ENCODE results near the gene WHAMM.

Gene WHAMM

GRCh38 chr15:82846621-82847020 lies 37.2 kb downstream of the WHAMM start:
- no peaks in the 10 kb centered on the region for H3K9me3 ChIP-seq (ENCODE audit: insufficient read depth, low read depth, low read length)
- no peaks in the 10 kb centered on the region for H3K4me1 ChIP-seq (ENCODE audit: insufficient read depth, low read length)

GRCh38 chr15:82847703-82848102 lies 38.3 kb downstream of the WHAMM start:
- Histone ChIP-seq H3K27me3 (ENCODE audit: insufficient read depth, low read length) (no peaks in the 10 kb centered on the region), H3K27ac (ENCODE audit: low read length) (no peak overlapping the region)

More at GRCh38 chr15:82846621-82847020, 37.2 kb downstream of the WHAMM start:
- Histone ChIP-seq H3K27me3 (ENCODE audit: insufficient read depth, low read length) (no peaks in the 10 kb centered on the region), H3K36me3 (ENCODE audit: insufficient read depth, low read depth, low read length) (no peaks in the 10 kb centered on the region), H3K9ac (ENCODE audit: low read depth, low read length) (no peak overlapping the region), H3K27ac (ENCODE audit: low read length) (no peak overlapping the region), H3K4me3 (ENCODE audit: low read length) (no peak overlapping the region)

DNA sequence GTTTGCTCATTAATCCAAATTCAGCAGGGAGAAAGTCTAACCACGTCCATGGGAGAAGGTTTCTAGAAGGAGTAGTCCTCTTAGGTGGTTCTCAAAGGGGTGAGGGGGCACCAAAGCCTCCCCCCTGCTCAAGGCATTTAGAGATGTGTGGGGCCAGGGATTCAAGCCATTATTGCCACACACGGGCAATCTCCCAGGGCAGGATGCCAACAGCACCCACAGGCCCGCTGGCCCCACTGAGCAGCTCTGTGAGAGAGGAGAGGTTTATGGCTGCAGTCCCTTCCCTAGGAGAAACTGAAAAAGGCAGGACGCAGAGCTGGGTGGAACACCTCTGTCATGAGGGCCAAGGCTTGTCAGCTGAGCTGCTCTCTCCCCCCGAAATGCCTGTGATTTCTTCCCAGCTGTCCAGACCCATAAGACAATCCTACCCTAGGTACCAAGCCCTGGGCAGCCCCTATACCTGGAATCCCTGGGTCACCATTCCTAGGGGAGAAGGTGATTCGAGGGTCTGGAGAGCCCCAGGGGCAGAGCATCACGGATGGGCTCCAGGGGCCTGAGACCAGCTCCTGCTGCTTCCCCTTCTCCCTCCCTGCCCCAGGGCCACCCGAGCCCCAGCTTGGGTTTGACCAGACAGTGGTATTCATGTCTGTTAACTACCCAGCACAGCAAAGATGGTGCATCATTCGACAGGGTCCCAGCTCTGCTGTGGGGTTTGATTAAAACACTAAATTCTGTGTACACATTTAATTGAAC lies 39.0 kb downstream of the WHAMM start:
- H3K4me1 ChIP-seq (ENCODE audit: insufficient read depth, low read length), result no peaks in the 10 kb centered on the region
- no peak overlapping the region for H3K9ac ChIP-seq (ENCODE audit: low read depth, low read length)
- H3K27me3 ChIP-seq (ENCODE audit: insufficient read depth, low read length), result no peaks in the 10 kb centered on the region
- no peak overlapping the region for H3K4me3 ChIP-seq (ENCODE audit: low read length)
- H3K36me3 ChIP-seq (ENCODE audit: insufficient read depth, low read depth, low read length), result no peaks in the 10 kb centered on the region
- no peaks in the 10 kb centered on the region for H3K9me3 ChIP-seq (ENCODE audit: insufficient read depth, low read depth, low read length)
- H3K27ac ChIP-seq (ENCODE audit: low read length), result no peak overlapping the region

More at GRCh38 chr15:82847703-82848102, 38.3 kb downstream of the WHAMM start:
- Histone ChIP-seq H3K9ac (ENCODE audit: low read depth, low read length) (no peak overlapping the region), H3K4me1 (ENCODE audit: insufficient read depth, low read length) (no peaks in the 10 kb centered on the region), H3K4me3 (ENCODE audit: low read length) (no peak overlapping the region), H3K36me3 (ENCODE audit: insufficient read depth, low read depth, low read length) (no peaks in the 10 kb centered on the region), H3K9me3 (ENCODE audit: insufficient read depth, low read depth, low read length) (no peaks in the 10 kb centered on the region)

DNA sequence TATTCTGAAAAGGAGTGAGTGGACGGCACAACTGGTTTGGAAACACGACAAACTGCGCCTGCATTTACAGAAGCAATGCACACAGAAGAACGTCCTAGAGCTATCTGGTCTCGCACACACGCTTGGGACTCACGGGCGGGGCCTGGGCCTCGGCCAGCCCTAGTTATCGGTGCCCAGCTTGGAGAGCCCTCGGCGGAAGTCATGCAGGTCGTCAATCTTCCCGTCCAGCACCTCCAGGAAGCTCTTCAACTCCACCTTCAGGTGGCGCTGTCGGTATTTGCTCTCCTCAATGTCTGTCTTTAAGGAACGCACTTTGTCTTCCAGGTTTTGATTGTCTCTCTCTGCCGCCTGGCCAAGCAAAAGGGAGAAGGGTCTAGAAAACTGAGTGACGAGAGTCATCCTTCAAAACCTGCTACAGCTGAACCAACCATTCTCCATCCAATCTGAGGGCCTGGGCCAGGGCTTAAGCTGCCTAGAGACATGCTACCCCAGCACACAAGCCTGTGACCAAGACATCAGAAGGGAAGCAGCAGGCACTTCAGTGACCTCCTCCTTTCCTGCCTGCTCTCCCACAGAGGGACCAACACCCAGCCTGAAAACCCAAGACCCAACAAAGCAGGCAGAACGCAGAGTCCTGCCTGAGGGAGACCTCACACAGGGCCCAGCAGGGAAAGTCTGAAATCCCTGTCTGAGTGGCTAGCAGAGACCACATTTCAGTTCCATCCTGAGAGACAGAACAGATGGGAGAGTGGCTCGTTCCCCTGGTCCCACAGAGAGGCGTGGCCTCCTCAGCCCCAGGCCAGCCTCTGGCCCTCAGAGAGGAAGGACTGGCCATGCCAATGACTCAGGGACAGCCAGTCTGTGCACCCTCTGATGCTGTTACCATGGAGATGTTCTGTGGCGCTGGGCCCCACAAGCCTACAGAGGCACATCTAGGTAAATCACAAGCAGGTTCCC lies 40.4 kb downstream of the WHAMM start:
- Histone ChIP-seq H3K9ac (ENCODE audit: low read depth, low read length) (peak overlapping the region; percentile 44; the same call in 1 of the 2 replicates), H3K27me3 (ENCODE audit: insufficient read depth, low read length) (no peaks in the 10 kb centered on the region), H3K4me3 (ENCODE audit: low read length) (peak overlapping the region; percentile 16; the same call in 1 of the 2 replicates), H3K36me3 (ENCODE audit: insufficient read depth, low read depth, low read length) (no peaks in the 10 kb centered on the region), H3K9me3 (ENCODE audit: insufficient read depth, low read depth, low read length) (no peaks in the 10 kb centered on the region), H3K4me1 (ENCODE audit: insufficient read depth, low read length) (no peaks in the 10 kb centered on the region), H3K27ac (ENCODE audit: low read length) (no peak overlapping the region)

GRCh38 chr15:82850731-82851130 lies 41.3 kb downstream of the WHAMM start:
- H3K4me3 ChIP-seq (ENCODE audit: low read length), result no peak overlapping the region
- H3K4me1 ChIP-seq (ENCODE audit: insufficient read depth, low read length), result no peaks in the 10 kb centered on the region
- H3K36me3 ChIP-seq (ENCODE audit: insufficient read depth, low read depth, low read length), result no peaks in the 10 kb centered on the region
- H3K27me3 ChIP-seq (ENCODE audit: insufficient read depth, low read length), result no peaks in the 10 kb centered on the region
- no peak overlapping the region for H3K9ac ChIP-seq (ENCODE audit: low read depth, low read length)
- H3K9me3 ChIP-seq (ENCODE audit: insufficient read depth, low read depth, low read length), result no peaks in the 10 kb centered on the region
- H3K27ac ChIP-seq (ENCODE audit: low read length), result no peak overlapping the region

- no peak overlapping the region for H3K4me3 ChIP-seq (ENCODE audit: low read length)
- no peak overlapping the region for H3K27ac ChIP-seq (ENCODE audit: low read length)
- no peaks in the 10 kb centered on the region for H3K27me3 ChIP-seq (ENCODE audit: insufficient read depth, low read length)
- H3K36me3 ChIP-seq (ENCODE audit: insufficient read depth, low read depth, low read length), result no peaks in the 10 kb centered on the region
- no peak overlapping the region for H3K9ac ChIP-seq (ENCODE audit: low read depth, low read length)
- H3K9me3 ChIP-seq (ENCODE audit: insufficient read depth, low read depth, low read length), result no peaks in the 10 kb centered on the region
- H3K4me1 ChIP-seq (ENCODE audit: insufficient read depth, low read length), result no peaks in the 10 kb centered on the region
Measured at GRCh38 chr15:82851306-82851850, 42.0 kb downstream of the WHAMM start.

- no peak overlapping the region for H3K9ac ChIP-seq (ENCODE audit: low read depth, low read length)
- H3K36me3 ChIP-seq (ENCODE audit: insufficient read depth, low read depth, low read length), result no peaks in the 10 kb centered on the region
- no peaks in the 10 kb centered on the region for H3K9me3 ChIP-seq (ENCODE audit: insufficient read depth, low read depth, low read length)
- H3K27ac ChIP-seq (ENCODE audit: low read length), result no peak overlapping the region
- no peaks in the 10 kb centered on the region for H3K4me1 ChIP-seq (ENCODE audit: insufficient read depth, low read length)
- H3K27me3 ChIP-seq (ENCODE audit: insufficient read depth, low read length), result no peaks in the 10 kb centered on the region
- no peak overlapping the region for H3K4me3 ChIP-seq (ENCODE audit: low read length)
Measured at GRCh38 chr15:82851981-82852511, 42.6 kb downstream of the WHAMM start.

- H3K9ac ChIP-seq (ENCODE audit: low read depth, low read length), result no peak overlapping the region
- no peak overlapping the region for H3K27ac ChIP-seq (ENCODE audit: low read length)
- H3K4me1 ChIP-seq (ENCODE audit: insufficient read depth, low read length), result no peaks in the 10 kb centered on the region
- H3K36me3 ChIP-seq (ENCODE audit: insufficient read depth, low read depth, low read length), result no peaks in the 10 kb centered on the region
- H3K4me3 ChIP-seq (ENCODE audit: low read length), result no peak overlapping the region
- H3K27me3 ChIP-seq (ENCODE audit: insufficient read depth, low read length), result no peaks in the 10 kb centered on the region
- no peaks in the 10 kb centered on the region for H3K9me3 ChIP-seq (ENCODE audit: insufficient read depth, low read depth, low read length)
Measured at GRCh38 chr15:82852941-82853561, 43.6 kb downstream of the WHAMM start.

DNA sequence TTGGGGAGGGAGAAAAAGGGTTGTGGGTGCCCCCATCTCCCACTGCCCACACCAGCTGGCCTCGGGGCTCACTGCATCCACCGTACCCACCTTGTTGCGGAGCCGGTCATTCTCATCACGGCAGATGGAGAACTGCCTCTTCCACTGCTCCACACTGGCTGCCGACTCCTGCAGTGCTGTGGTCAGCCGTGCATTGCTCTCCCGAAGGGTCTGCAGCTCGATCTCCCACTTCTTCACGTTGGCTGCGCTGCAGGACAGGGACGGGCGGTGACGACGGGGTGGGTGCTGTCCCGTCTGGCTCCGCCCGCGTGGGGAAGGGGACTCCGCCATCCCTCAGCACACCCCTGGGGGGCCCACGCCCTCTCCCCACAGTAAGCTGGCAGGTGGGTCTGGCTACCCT lies 45.1 kb downstream of the WHAMM start:
- no peaks in the 10 kb centered on the region for H3K4me1 ChIP-seq (ENCODE audit: insufficient read depth, low read length)
- no peaks in the 10 kb centered on the region for H3K36me3 ChIP-seq (ENCODE audit: insufficient read depth, low read depth, low read length)
- H3K27me3 ChIP-seq (ENCODE audit: insufficient read depth, low read length), result no peaks in the 10 kb centered on the region
- H3K9me3 ChIP-seq (ENCODE audit: insufficient read depth, low read depth, low read length), result no peaks in the 10 kb centered on the region
- H3K4me3 ChIP-seq (ENCODE audit: low read length), result no peak overlapping the region
- no peak overlapping the region for H3K27ac ChIP-seq (ENCODE audit: low read length)
- no peak overlapping the region for H3K9ac ChIP-seq (ENCODE audit: low read depth, low read length)

GRCh38 chr15:82855286-82856100 lies 46.1 kb downstream of the WHAMM start:
- no peak overlapping the region for H3K27ac ChIP-seq (ENCODE audit: low read length)
- no peak overlapping the region for H3K4me3 ChIP-seq (ENCODE audit: low read length)
- no peak overlapping the region for H3K9ac ChIP-seq (ENCODE audit: low read depth, low read length)
- H3K9me3 ChIP-seq (ENCODE audit: insufficient read depth, low read depth, low read length), result no peaks in the 10 kb centered on the region
- no peaks in the 10 kb centered on the region for H3K4me1 ChIP-seq (ENCODE audit: insufficient read depth, low read length)
- no peaks in the 10 kb centered on the region for H3K36me3 ChIP-seq (ENCODE audit: insufficient read depth, low read depth, low read length)
- H3K27me3 ChIP-seq (ENCODE audit: insufficient read depth, low read length), result no peaks in the 10 kb centered on the region

Measured in iPS-20b (cell line).